ENCODE results near the gene TNIP2.

The TNIP2 gene

GRCh38 chr4:2755821-2756690 lies at the start of gene TNIP2:
Gene TNIP2, minus strand, starts transcription at chr4:2756336. Its CDS starts 47 bp downstream, at chr4:2756289.
- no peaks in the 10 kb centered on the region for H3K27me3 ChIP-seq
- peaks cover 7% of the 10 kb centered on the region for H3K36me3 ChIP-seq
- H3K9me3 ChIP-seq: no peaks in the 10 kb centered on the region
- peak; percentile 60 for TF ChIP-seq CTCF (IDR thresholded peaks at IDR 0.05)
- peak within 1 kb of the TSS; percentile 84 to 86 for H3K4me3 ChIP-seq (ENCODE audit: low read depth in 1 of 2, low read length in 1 of 2)
- H3K27ac ChIP-seq: peak within 1 kb of the TSS; percentile 93
- peaks cover 14 to 26% of the 10 kb centered on the region in 2 experiments for H3K4me1 ChIP-seq (ENCODE audit: control insufficient read depth in 1 of 2, insufficient read depth in 1 of 2, low read depth in 1 of 2, low read length in 1 of 2)

GRCh38 chr4:2804973-2805501 lies 48.9 kb upstream of the TNIP2 start:
- no peak for TF ChIP-seq CTCF (IDR thresholded peaks at IDR 0.05)
- H3K27ac ChIP-seq: peak overlapping the region; percentile 98
- H3K4me1 ChIP-seq (ENCODE audit: control insufficient read depth in 1 of 2, insufficient read depth in 1 of 2, low read depth in 1 of 2, low read length in 1 of 2): peaks cover 87 to 90% of the 10 kb centered on the region in 2 experiments
- no peaks in the 10 kb centered on the region for H3K27me3 ChIP-seq
- peak overlapping the region; percentile 3 to 41 for H3K4me3 ChIP-seq (ENCODE audit: low read depth in 1 of 2, low read length in 1 of 2)
- peaks cover 63% of the 10 kb centered on the region for H3K36me3 ChIP-seq
- no peaks in the 10 kb centered on the region for H3K9me3 ChIP-seq

GRCh38 chr4:2804449-2804972 lies 48.4 kb upstream of the TNIP2 start:
- H3K9me3 ChIP-seq: no peaks in the 10 kb centered on the region
- H3K36me3 ChIP-seq: peaks cover 58% of the 10 kb centered on the region
- H3K27me3 ChIP-seq: no peaks in the 10 kb centered on the region
- peaks cover 82 to 87% of the 10 kb centered on the region in 2 experiments for H3K4me1 ChIP-seq (ENCODE audit: control insufficient read depth in 1 of 2, insufficient read depth in 1 of 2, low read depth in 1 of 2, low read length in 1 of 2)
- H3K27ac ChIP-seq: peak overlapping the region; percentile 98
- H3K4me3 ChIP-seq (ENCODE audit: low read depth in 1 of 2, low read length in 1 of 2): peak overlapping the region in 1 of 2 experiments; percentile 41
- no peak for TF ChIP-seq CTCF (IDR thresholded peaks at IDR 0.05)

- Histone ChIP-seq H3K27ac (peak overlapping the region; percentile 98), H3K4me1 (ENCODE audit: control insufficient read depth in 1 of 2, insufficient read depth in 1 of 2, low read depth in 1 of 2, low read length in 1 of 2) (peaks cover 82 to 87% of the 10 kb centered on the region in 2 experiments), H3K36me3 (peaks cover 54% of the 10 kb centered on the region), H3K9me3 (no peaks in the 10 kb centered on the region), H3K27me3 (no peaks in the 10 kb centered on the region), H3K4me3 (ENCODE audit: low read depth in 1 of 2, low read length in 1 of 2) (peak overlapping the region in 1 of 2 experiments; percentile 1)
- TF ChIP-seq CTCF (IDR thresholded peaks at IDR 0.05): no peak
Measured at GRCh38 chr4:2803624-2804448, 47.7 kb upstream of the TNIP2 start.
